Measurements from ENCODE around the gene UQCRFS1.

GRCh38 chr19:29206453-29206852 is 6.5 kb downstream of the UQCRFS1 start:
- TF ChIP-seq CTCF (IDR thresholded peaks at IDR 0.05; ENCODE audit: low read length) = no peak
- TF ChIP-seq EZH2 (optimal IDR thresholded peaks at IDR 0.05; ENCODE audit: low read depth, low read length) = no peak
- TF ChIP-seq EZH2phosphoT487 (IDR thresholded peaks at IDR 0.05; ENCODE audit: low read length) = no peak
